Activated effector memory CD4-positive, alpha-beta T cell treated with anti-CD3 and anti-CD28 coated beads, Interleukin-2, amount 50 U/mL, for 16 hours (primary cell): ENCODE measurements around the gene IGF2R.
"Not testable (repeated sequence)": the region's sequence is repeated elsewhere in the genome, so short reads cannot be mapped to it uniquely, and the experiment has no call there.

Source experiments
- DNase-seq: peaks from one replicate; pipeline ENCODE4 v3.0.0-alpha.2; 2020

The IGF2R gene

GRCh38 chr6:160000893-160001427 lies 32.1 kb downstream of the IGF2R start:
- DNase-seq: not testable (repeated sequence)

DNA sequence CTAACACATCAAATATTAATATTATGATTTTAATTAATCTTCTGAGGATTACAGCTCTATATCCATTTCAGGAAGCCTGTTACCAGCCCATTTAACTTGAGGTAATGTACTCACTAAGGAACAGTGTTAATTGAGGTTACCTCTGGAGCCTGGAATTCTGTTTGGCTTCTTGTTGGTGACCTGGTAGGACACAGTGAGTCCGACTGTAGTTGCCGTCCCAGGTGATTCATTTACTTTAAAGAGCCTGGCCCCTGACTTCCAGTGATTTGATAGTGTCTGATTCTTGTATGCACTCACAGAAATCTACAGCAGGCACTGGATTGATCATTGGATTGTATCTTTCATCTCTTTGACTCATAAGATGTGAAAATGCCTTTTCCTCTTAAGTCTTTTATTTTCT lies 34.0 kb downstream of the IGF2R start:
- DNase-seq: no peak

GRCh38 chr6:160004018-160004417 lies 35.1 kb downstream of the IGF2R start:
- no peak for DNase-seq

DNA sequence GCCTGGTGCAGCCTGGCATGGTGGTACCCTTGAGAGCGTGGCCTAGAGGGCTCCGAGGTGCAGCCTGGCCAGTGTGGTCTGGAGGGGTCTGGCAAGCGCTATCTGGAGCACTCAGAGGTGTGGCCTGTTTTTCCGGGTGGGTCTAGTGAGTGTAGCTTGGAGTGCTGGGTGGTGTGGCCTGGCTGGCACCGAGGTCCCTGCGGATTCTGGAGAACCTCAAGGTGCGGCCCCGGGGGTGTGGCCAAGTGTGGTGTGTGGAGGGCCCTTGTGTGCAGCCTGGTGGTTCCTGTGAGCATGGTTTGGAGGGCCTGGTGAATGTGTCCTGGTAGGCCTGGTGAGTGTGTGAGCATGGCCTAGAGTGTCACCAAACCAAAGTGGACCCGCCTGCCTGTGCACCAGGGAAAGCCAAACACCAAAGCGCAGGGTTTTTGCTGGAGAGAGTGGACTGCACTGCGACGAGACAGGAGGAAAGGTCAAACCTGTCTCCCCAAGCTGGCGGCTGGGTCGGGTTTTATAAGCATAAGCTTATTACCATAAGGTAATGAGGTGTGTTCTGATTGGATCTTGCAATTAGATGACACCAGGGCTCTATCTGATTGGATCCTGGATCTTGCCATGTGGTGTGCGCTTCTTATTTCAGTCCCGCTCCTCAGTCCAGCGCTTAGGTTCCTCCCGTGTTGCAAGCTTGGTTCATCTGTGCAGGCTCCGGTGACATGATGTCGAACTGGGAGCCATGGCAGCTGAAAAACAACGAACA lies 35.7 kb downstream of the IGF2R start:
- DNase-seq: no peak

DNA sequence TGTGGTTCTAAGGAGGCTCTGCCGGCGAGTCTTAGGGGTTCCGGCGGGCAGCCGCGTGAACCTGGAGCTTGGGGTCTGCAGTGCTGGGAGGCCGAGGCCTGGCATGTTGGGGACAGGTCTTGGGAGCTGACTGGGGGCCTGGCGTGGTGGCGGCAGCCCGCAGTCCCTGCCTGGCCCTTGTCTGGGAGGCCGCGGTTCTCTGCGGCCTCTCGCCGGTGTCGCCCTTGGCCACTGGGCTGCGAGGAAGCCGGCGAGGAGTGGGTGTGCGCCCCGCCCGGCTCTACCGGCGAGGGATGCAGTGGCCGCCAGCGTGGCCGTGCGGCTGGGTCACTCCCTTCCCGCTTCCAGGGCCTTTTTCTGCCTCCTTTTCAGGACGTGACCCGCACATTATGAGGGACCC lies 36.3 kb downstream of the IGF2R start:
- no peak for DNase-seq

- DNase-seq: no peak
Observed at GRCh38 chr6:160005861-160006540, 37.1 kb downstream of the IGF2R start.

GRCh38 chr6:160007145-160007544 lies 38.3 kb downstream of the IGF2R start:
- DNase-seq: no peak

- no peak for DNase-seq
Observed at GRCh38 chr6:160007611-160008010, 38.7 kb downstream of the IGF2R start.

DNA sequence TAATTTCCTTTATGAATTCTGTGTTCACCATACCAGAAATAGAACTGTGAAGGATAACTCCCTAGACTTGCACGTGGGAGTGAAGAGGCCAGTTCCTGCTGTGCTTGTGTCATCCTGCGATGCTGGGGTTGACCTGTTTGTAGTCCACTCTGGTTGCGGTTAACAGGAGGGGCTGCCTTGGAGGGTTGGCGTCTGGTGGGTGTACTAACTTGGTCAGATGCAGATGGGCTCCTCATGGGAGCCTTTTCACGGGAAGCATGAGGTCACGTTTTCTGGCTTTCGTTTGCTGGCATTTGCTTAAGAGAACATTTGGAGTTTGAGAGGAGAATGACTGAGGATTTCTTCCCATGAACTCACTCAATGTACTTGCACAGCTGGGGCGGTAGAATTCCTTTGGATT lies 41.2 kb downstream of the IGF2R start:
- DNase-seq: no peak

DNA sequence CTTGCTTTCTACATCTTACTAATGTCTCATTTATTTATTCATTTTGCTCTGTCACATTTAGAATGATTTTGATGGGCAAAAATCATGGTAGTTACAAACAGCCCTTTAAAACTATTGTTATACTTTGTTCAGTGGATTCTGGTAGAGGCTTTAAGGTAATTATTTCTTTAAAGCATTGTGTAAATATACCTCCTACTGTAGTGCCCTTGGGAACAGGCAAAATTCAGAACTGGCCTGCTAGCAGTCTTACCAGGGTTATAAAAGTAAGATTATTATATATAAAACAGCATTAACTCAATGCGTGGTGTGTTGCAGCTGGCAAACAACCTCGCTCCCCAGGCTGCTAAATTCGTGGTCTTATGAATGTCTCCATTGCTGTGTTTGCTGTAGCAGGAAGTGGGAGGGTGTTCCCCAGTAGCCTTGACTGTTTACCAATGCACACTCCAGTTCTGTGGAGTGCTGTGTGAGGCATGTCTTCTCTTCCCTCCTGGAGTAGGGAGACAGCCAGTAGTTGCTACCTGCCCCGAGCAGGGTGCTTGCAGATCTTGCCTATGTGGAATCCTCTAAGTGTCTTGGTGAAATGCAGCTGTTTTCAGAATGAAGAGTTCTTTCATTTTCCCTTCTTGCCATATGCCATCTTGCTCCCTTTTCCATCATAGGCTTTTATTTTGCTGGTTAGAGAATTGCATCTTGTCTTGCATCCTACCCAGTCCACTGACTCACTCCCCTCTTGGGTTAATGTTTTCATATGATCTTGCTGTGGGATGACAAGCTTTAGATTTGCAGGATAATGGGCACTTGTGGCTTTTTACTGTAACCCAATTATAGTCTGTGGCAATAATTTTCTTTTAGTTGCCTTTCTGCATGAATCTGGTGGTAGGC lies 45.3 kb downstream of the IGF2R start:
- DNase-seq: no peak

GRCh38 chr6:160014869-160015182 lies 45.9 kb downstream of the IGF2R start:
- DNase-seq: no peak

- DNase-seq: peak; percentile 75
Observed at GRCh38 chr6:160015778-160016684, 47.1 kb downstream of the IGF2R start.

DNA sequence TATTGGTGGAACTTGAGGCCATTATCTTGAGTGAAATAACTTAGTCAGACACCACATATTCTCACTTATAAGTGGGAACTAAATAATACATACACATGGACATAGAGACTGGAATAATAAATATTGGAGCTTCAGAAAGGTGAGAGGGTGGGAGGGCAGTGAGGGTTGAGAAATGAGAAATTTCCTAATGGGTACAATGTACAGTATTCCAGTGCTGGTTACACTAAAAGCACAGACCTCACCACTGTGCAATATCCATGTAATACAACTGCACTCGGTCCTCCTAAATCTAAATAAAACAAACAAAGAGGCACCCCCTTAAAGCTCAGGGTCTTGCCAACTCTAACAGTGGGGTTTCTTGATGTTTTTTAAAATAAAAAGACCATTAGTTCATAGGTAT lies 53.2 kb downstream of the IGF2R start:
- no peak for DNase-seq

DNA sequence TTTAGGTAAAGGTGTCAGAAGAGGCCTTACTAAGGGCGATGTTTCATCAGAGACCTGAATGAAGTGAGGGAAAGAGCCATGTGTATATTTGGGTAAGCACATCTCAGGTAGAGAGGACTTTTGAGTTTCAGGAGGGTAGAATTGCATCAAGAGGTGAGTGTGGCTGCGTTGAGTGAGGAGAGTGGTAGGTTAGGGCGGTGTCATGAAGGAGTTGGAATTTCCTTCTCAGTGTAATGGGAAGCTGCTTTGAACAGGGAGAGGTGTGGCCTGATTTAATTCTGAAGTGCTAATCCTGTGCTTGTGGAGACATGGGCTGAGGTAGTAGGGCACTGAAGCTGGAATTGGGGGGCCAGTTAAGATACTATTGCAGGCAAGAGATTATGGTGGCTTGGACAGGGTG lies 53.9 kb downstream of the IGF2R start:
- no peak for DNase-seq

- DNase-seq: no peak
Observed at GRCh38 chr6:160024152-160024551, 55.3 kb downstream of the IGF2R start.

- DNase-seq: no peak
Observed at GRCh38 chr6:160027076-160027475, 58.2 kb downstream of the IGF2R start.

GRCh38 chr6:160027931-160028330 lies 59.0 kb downstream of the IGF2R start:
- no peak for DNase-seq

- no peak for DNase-seq
Observed at GRCh38 chr6:160028487-160029275, 59.8 kb downstream of the IGF2R start.

DNA sequence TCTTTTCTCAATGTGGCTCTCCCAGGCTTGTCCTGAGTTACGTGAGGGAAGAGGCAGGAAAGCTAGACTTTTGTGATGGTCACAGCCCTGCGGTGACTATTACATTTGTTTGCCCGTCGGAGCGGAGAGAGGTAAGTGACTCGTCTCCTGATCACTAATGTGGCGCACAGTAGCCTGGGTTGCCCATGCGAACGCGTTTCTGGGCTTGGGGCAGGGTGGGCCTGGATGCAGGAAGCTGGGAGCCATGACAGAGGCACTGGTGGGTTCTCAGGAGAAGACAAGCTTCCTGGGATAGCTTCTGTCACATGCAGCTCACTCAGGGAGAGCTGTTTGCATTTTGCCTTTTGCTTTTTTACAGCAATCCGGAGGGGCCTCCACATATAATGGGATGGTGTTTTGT lies 60.6 kb downstream of the IGF2R start:
- no peak for DNase-seq

GRCh38 chr6:160030103-160030502 lies 61.2 kb downstream of the IGF2R start:
- DNase-seq: no peak

GRCh38 chr6:160031442-160031841 lies 62.6 kb downstream of the IGF2R start:
- no peak for DNase-seq

DNA sequence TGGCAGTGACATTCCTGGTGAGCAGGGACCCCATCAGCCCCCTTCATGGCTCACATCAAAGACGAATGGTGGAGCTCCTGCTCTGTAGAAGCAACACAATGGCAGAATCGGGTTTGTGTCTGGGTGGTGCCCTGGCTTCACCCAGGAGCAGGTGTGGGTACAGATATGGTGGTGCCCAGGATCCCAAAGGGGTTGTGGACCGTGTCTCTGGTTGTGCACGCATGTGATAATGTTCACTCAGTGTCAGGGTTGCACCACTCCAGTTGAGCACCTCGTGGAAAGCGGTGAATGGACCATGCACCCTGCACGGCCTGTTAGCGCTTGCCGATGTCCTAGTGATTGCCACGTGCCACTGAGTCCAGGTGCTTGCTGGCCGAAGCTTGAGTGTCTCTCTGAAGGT lies 63.0 kb downstream of the IGF2R start:
- DNase-seq: no peak
